ENCODE measurements around the gene ITGB8.

DNA sequence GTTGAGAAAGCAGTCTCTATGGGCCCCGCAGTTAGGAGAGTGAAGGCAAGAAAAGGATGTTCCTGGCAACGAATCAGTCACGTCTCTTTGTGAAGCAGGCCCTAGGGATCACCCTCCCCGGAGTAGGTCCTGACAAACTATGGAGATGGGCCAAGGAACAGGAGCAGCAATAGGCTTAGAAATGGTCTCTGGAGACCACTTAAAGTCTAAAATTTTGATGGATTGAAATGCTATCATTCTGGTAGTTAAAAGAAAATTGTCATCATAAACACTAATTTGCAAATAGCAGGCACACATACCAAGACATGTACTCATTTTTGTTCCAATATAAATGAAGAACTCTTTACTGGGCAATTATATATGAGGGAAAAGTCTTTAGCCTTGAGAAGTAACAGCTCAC lies 123.5 kb downstream of the ITGB8 start:
- TF ChIP-seq CTCF (IDR thresholded peaks at IDR 0.05; ENCODE audit: borderline replicate concordance, extremely low read depth, low read length, poor library complexity, severe bottlenecking) = no peak
- no peak for TF ChIP-seq EZH2 (IDR thresholded peaks at IDR 0.05; ENCODE audit: borderline replicate concordance, low read depth, low read length, severe bottlenecking)

Measured in DND-41 (cell line).